A673 (cell line): ENCODE measurements around the gene PHKB.

ENCODE experiments used
- EZH2 ChIP-seq: fragments of 200-600 bp; sonication (generic); IDR thresholded peaks from 2 replicates; pipeline ENCODE4 v1.6.1; 2017; ENCODE audit warnings: borderline replicate concordance, low read depth, mild to moderate bottlenecking, mixed read lengths, antibody characterized with exemption, low read length; ENCODE audit not compliant: poor library complexity, severe bottlenecking
- TF ChIP-seq, protein P1 (sequence below): fragments of 300-800, 200-600 bp; sonication (generic); conservative IDR thresholded peaks from 2 replicates; pipeline ENCODE4 v1.5.1; 2017; ENCODE audit warnings: low read depth, mild to moderate bottlenecking, antibody characterized with exemption, low read length, moderate library complexity, mixed read lengths

DNA sequence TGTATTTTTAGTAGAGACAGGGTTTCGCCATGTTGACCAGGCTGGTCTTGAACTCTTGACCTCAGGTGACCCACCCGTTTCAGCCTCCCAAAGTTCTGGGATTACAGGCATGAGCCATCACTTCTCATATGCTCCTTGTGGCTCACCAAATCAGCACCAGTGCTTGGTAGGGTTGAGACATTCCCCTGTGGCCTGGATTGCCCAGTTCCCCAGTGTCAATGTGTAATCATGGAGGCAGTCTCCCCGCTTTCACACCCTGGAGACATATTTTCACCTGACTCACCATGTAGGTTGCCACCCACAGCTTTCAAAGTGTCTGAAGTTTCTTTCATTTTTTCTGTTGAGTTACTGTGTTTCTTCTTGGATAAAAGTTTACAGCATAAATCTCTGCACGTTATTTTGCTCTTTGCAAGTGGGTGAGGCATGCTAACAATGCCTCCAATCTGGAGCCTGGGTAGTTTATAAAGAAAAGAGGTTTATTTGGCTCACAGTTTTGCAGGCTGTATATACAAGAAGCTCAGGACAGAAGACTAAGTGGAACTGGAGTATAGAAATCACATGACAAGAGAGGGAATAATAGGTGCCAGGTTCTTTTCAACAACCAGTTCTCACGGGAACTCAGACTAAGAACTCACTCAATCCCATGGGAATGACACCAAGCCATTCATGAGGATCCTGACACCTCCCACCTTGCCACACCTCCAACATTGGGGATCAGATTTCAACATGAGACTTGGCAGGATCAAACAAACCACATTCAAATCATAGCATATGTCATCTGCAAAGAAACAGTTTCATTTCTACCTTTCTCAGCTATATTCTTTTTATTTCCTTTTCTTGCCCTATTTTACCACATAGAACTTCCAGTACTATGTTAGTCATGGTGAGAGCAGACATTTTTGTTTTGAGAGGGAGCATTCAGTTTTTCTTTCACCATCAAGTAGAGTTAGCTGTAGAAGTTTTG, 113.2 kb downstream of the PHKB start:
- TF ChIP-seq, protein P1, sequence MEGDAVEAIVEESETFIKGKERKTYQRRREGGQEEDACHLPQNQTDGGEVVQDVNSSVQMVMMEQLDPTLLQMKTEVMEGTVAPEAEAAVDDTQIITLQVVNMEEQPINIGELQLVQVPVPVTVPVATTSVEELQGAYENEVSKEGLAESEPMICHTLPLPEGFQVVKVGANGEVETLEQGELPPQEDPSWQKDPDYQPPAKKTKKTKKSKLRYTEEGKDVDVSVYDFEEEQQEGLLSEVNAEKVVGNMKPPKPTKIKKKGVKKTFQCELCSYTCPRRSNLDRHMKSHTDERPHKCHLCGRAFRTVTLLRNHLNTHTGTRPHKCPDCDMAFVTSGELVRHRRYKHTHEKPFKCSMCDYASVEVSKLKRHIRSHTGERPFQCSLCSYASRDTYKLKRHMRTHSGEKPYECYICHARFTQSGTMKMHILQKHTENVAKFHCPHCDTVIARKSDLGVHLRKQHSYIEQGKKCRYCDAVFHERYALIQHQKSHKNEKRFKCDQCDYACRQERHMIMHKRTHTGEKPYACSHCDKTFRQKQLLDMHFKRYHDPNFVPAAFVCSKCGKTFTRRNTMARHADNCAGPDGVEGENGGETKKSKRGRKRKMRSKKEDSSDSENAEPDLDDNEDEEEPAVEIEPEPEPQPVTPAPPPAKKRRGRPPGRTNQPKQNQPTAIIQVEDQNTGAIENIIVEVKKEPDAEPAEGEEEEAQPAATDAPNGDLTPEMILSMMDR = no peak
- no peak for TF ChIP-seq EZH2
